ENCODE data around the gene EXOC3. TPM values are rescaled to one million over a fixed set of nuclear protein-coding genes. Genes with fewer than 3 reads are reported as not detected.

EXOC3 gene
- total RNA-seq, 1 donor, result 59.0 TPM

GRCh38 chr5:424301-425110, 18.5 kb upstream of the EXOC3 start:
- DNase-seq (ENCODE audit: low read depth in 2 of 3, low spot score in 2 of 3), result no peak

DNA sequence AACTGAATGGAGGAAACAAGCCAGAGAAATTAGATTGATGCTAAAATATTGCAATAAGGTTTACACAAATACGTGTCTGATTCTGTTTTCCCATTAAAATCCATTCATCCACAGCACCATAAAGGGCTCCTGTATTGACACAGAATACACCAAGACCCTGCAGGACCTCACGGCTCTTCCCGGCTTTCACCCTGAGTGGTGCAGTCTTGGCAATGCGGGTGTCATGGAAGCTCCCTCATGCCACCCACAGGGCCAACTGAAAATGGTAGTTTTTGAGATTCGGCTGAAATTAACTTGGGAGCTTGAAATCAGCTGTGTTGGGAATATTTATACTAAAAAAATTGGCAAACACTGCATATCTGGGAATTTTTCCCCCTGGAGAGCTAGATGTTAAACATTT, 17.3 kb upstream of the EXOC3 start:
- DNase-seq (ENCODE audit: low read depth in 2 of 3, low spot score in 2 of 3), result peak in 2 of 3 donors; percentile 60 to 66

DNA sequence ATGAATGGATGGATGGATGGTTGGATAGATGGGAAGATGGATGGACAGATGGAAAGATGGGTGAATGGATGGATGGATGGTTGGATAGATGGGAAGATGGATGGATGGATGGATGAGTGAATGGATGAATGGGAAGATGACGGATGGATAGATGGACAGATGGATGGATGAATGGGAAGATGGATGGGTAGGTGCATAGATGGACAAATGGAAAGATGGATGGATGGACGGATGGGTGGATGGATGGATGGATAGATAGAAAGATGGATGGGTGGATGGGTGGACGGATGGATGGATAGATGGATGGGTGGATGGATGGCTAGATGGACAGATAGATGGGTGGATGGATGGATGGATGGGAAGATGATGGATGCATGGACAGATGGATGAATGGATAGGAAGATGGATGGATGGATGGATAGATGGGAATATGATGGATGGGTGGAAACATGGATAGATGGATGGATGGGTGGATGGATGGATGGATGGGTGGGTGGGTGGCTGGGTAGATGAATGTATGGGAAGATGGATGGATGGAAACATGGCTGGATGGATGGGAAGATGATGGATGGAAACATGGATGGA, 16.5 kb upstream of the EXOC3 start:
- no peak for DNase-seq (ENCODE audit: low read depth in 2 of 3, low spot score in 2 of 3)

GRCh38 chr5:427415-428087, 15.4 kb upstream of the EXOC3 start:
- no peak for DNase-seq (ENCODE audit: low read depth in 2 of 3, low spot score in 2 of 3)

- no peak for DNase-seq (ENCODE audit: low read depth in 2 of 3, low spot score in 2 of 3)
These were observed 14.8 kb upstream of the EXOC3 start for GRCh38 chr5:428219-428618.

DNA sequence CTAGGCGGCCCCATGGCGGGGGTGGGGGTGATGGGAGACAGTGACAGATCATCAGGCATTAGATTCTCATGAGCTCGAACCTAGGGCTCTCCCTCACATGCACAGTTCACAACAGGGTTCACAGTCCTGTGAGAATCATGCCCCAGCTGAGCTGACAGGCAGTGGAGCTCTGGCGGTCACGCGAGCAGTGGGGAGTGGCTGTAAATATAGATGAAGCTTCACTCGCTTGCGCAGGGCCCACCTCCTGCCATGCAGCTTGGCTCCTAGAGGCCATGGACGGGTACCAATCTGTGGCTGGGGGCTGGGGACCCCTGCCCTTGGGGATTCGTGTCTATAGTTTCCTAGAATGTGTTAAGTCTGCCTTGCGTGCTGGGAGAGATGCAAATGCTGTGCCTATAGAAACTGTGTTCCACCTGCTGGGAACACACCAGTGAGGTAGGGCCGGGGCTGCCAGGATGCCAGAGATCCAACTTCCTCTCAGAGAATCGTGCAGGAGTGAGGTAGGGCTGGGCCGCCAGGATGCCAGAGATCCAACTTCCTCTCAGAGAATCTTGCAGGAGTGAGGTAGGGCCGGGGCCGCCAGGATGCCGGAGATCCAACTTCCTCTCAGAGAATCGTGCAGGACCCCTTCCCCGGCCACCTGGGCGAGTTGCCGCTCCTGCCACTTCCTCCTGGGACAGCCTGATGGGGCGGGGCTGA, 14.1 kb upstream of the EXOC3 start:
- DNase-seq (ENCODE audit: low read depth in 2 of 3, low spot score in 2 of 3), result no peak

- DNase-seq (ENCODE audit: low read depth in 2 of 3, low spot score in 2 of 3), result no peak
These were observed 13.4 kb upstream of the EXOC3 start for GRCh38 chr5:429453-430188.

GRCh38 chr5:430214-430925, 12.6 kb upstream of the EXOC3 start:
- no peak for DNase-seq (ENCODE audit: low read depth in 2 of 3, low spot score in 2 of 3)

DNA sequence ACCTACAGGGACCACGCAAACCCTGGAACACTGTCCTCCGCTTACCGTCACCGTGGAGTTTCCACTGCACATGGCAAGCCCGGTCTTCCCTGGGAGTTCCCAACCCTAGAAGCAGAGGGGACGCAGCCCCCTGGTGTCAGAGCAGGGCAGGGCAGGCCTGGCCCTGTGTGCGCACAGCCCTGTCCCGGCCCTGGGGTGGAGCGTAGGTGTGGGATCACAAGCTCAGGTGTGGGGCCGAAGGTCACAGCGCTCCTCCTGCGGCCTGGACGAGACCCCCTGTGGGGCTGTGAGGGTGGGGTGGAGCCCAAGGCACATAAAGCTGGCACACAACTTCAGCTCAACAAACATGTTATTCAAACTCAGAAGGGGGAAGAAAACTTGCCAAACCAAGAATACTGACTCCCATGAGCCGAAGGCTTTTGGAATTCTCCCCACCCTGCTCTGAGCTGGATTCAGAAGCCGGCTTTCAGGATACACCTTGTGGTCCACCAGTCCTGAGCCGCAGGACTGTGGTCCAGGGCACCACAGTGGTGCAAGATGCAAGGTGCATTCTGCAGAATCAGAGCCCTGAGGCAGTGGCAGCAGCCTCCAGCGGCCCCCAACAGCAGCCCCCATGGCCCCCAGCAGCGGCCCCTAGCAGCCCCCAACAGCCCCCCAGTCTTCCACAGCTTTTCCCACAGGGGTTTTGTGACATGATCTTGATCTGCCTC, 11.8 kb upstream of the EXOC3 start:
- peak in 2 of 3 donors; percentile 46 to 49 for DNase-seq (ENCODE audit: low read depth in 2 of 3, low spot score in 2 of 3)

DNA sequence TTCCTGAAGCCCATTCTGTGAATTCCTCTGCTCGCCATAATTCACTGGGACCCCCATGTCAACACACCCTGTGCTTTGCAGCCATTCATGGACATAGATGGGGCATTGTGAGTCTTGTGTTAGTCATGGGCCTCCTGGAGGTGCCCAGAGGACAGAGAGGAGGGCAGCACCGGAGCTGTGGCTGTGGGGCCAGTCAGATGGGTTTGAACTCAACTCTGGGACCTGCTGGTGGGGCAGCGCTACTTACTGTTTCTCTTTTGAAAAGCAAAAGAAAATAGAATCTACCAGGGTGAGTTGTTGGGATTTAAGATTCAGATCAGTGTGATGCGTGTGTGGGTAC, 11.3 kb upstream of the EXOC3 start:
- DNase-seq (ENCODE audit: low read depth in 2 of 3, low spot score in 2 of 3), result no peak

DNA sequence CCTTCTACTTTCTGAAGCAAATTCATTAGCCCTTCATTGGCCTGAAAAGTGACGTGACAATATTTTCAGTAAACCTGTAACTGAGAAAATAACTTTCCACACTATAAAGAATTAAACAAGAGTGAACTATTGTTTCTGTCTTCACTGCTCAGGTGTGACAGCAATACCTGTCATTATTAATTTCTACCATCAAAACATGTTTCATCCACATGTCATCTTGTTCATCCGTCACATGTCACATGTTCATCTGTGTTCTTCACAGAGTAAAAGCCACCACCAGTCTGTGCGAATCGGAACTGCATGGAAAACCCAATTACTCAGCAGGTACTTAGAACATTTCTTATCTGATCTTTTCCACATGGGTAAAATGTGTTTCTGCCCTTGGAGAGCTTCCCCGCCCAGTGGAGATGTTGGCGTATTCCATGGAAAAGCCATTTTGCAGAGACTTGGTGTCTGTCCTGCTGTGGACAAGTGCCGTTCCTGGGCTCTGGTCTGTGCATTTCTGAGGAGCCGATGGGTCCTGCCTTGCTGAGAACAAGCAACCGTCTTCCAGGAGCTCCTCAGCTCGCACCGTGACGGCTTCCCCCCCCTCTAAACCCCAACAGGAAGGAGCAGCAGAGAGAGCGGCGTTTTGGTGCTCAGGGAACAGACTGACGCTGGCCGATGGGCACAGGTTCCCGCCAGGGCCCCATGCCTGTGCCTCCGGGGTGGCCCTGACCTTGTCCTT, 10.6 kb upstream of the EXOC3 start:
- no peak for DNase-seq (ENCODE audit: low read depth in 2 of 3, low spot score in 2 of 3)

- no peak for DNase-seq (ENCODE audit: low read depth in 2 of 3, low spot score in 2 of 3)
These were observed 9.8 kb upstream of the EXOC3 start for GRCh38 chr5:432928-433791.

DNA sequence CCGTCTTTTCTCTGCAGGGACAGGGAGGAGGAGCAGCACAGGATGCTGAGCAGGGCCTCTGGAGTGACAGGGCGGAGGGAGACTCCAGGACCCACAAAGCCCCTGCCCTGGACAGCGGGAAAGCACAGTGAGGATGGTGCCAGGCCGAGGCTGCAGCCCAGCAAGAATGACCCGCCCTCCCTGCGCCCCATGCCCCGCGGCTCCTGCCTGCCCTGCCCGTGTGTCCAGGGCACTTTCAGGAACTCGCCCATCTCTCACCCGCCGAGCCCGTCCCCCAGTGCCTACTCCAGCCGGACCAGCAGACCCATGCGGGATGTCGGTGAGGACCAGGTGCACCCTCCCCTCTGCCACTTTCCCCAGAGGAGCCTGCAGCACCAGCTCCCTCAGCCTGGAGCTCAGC, 9.1 kb upstream of the EXOC3 start:
- no peak for DNase-seq (ENCODE audit: low read depth in 2 of 3, low spot score in 2 of 3)

DNA sequence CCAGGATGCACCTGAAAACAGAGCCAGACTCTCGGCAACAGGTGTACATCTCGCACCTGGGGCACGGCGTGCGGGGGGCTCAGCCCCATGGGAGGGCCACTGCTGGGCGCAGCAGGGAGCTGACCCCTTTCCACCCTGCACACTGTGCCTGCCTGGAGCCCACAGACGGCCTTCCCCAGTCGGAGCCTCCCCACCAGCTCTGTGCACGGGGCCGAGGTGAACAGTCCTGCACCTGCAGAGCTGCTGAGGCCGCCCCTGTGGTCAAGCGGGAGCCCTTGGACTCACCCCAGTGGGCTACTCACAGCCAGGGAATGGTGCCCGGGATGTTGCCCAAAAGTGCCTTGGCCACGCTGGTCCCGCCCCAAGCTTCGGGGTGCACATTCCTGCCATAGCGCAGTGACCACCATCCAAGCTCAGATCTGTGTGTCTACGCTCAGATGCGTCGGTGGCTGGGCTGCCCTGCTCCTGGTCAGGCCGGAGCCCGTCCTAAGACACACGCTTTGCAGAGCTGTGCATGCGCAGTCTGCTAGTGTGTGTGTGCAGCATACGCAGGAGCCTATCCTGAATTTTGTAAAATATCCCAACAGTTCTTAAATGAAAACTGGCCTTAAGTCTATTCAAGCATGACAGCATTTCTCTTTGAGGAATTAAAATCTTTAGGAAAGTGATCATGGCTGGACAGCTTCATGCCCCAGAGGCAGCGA, 8.4 kb upstream of the EXOC3 start:
- no peak for DNase-seq (ENCODE audit: low read depth in 2 of 3, low spot score in 2 of 3)

- no peak for DNase-seq (ENCODE audit: low read depth in 2 of 3, low spot score in 2 of 3)
These were observed 7.7 kb upstream of the EXOC3 start for GRCh38 chr5:435156-435790.

DNA sequence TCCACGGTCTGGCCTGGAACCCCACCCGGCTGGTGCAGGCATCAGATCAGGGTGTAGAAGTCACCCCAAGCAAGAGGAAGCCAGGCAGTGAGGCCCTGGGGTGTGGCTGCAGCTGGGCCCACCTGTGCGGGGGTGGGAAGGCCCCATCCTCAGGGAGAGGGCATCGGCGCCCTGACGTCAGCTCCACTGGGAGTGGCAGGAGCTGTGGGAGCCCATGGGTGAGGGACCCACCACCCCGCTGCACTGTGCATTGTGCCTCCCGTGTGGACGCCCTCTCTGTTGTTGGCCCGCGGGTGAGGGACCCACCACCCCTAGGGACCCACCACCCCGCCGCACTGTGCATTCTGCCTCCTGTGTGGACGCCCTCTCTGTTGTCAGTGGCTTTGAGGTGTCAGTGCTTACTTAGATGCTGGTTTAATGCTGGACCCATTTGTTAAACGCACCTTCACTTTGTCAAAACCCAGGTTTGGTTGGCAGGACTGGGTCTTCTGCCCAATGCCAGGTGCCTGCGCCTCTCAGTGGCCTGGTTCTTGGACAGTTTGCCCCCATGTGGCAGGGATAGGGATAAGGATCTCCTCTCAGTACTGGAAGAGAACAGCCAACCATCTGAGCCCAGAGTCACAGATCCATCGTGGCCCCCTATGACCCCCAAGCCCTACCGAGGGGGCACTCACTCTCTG, 6.9 kb upstream of the EXOC3 start:
- no peak for DNase-seq (ENCODE audit: low read depth in 2 of 3, low spot score in 2 of 3)

All from hematopoietic multipotent progenitor cell (in vitro differentiated cells).